IPS-18a (cell line): Measurements from ENCODE around the gene USP48.
"Not testable (repeated sequence)": the region's sequence is repeated elsewhere in the genome, so short reads cannot be mapped to it uniquely, and the experiment has no call there.

Experiments used
- H3K27ac ChIP-seq: one replicate; pipeline ENCODE4 v1.5.1; 2013; ENCODE audit warnings: low read length
- H3K27me3 ChIP-seq: one replicate; pipeline ENCODE4 v1.6.1; 2013; ENCODE audit warnings: mild to moderate bottlenecking, low read length; ENCODE audit not compliant: control insufficient read depth, insufficient read depth
- H3K36me3 ChIP-seq: one replicate; pipeline ENCODE4 v1.6.1; 2013; ENCODE audit warnings: low read depth, low read length; ENCODE audit not compliant: control insufficient read depth
- H3K4me1 ChIP-seq: one replicate; pipeline ENCODE4 v1.6.1; 2013; ENCODE audit warnings: low read depth, low read length; ENCODE audit not compliant: control insufficient read depth
- H3K4me3 ChIP-seq: one replicate; pipeline ENCODE4 v1.5.1; 2013; ENCODE audit warnings: low read length
- H3K9ac ChIP-seq: one replicate; pipeline ENCODE4 v1.6.1; 2013; ENCODE audit warnings: mild to moderate bottlenecking, low read length, moderate library complexity
- H3K9me3 ChIP-seq: one replicate; pipeline ENCODE4 v1.6.1; 2013; ENCODE audit warnings: low read depth, low read length; ENCODE audit not compliant: control insufficient read depth

Gene USP48

GRCh38 chr1:21681426-21681825, 101.5 kb downstream of the USP48 start:
- Histone ChIP-seq H3K9me3 (no peaks in the 10 kb centered on the region), H3K27ac (no peak overlapping the region), H3K4me3 (no peak overlapping the region), H3K9ac (no peak overlapping the region), H3K36me3 (peaks cover 20% of the 10 kb centered on the region), H3K27me3 (no peaks in the 10 kb centered on the region), H3K4me1 (no peaks in the 10 kb centered on the region)

- Histone ChIP-seq H3K27me3 (no peaks in the 10 kb centered on the region), H3K4me1 (no peaks in the 10 kb centered on the region), H3K36me3 (peaks cover 16% of the 10 kb centered on the region), H3K27ac (no peak overlapping the region), H3K9ac (no peak overlapping the region), H3K4me3 (no peak overlapping the region), H3K9me3 (no peaks in the 10 kb centered on the region)
These were observed 102.0 kb downstream of the USP48 start for GRCh38 chr1:21680918-21681317.

GRCh38 chr1:21680381-21680780, 102.6 kb downstream of the USP48 start:
- no peak overlapping the region for H3K4me3 ChIP-seq
- H3K4me1 ChIP-seq = no peaks in the 10 kb centered on the region
- no peaks in the 10 kb centered on the region for H3K27me3 ChIP-seq
- peaks cover 16% of the 10 kb centered on the region for H3K36me3 ChIP-seq
- no peak overlapping the region for H3K9ac ChIP-seq
- H3K9me3 ChIP-seq = no peaks in the 10 kb centered on the region
- no peak overlapping the region for H3K27ac ChIP-seq

GRCh38 chr1:21677168-21677567, 105.8 kb downstream of the USP48 start:
- Histone ChIP-seq H3K4me1 (no peaks in the 10 kb centered on the region), H3K9ac (no peak overlapping the region), H3K4me3 (no peak overlapping the region), H3K27ac (no peak overlapping the region), H3K9me3 (no peaks in the 10 kb centered on the region), H3K36me3 (peaks cover 12% of the 10 kb centered on the region), H3K27me3 (no peaks in the 10 kb centered on the region)

GRCh38 chr1:21674957-21675356, 108.0 kb downstream of the USP48 start:
- Histone ChIP-seq H3K4me3 (no peak overlapping the region), H3K27me3 (peaks cover 9% of the 10 kb centered on the region), H3K27ac (no peak overlapping the region), H3K9me3 (no peaks in the 10 kb centered on the region), H3K9ac (no peak overlapping the region), H3K36me3 (peaks cover 6% of the 10 kb centered on the region), H3K4me1 (peaks cover 8% of the 10 kb centered on the region)

- not testable (repeated sequence) for H3K9ac ChIP-seq, H3K27ac ChIP-seq, H3K4me3 ChIP-seq, H3K9me3 ChIP-seq, H3K36me3 ChIP-seq, H3K4me1 ChIP-seq
- peaks cover 17% of the 10 kb centered on the region for H3K27me3 ChIP-seq
These were observed 109.1 kb downstream of the USP48 start for GRCh38 chr1:21673853-21674252.

GRCh38 chr1:21673277-21673780, 109.6 kb downstream of the USP48 start:
- Histone ChIP-seq H3K27ac (no peak overlapping the region), H3K4me3 (no peak overlapping the region), H3K27me3 (peaks cover 22% of the 10 kb centered on the region), H3K9me3 (no peaks in the 10 kb centered on the region), H3K36me3 (peaks cover under 1% of the 10 kb centered on the region), H3K9ac (no peak overlapping the region), H3K4me1 (peaks cover 10% of the 10 kb centered on the region)

- H3K9ac ChIP-seq = no peak overlapping the region
- H3K4me3 ChIP-seq = no peak overlapping the region
- H3K4me1 ChIP-seq = peaks cover 10% of the 10 kb centered on the region
- no peaks in the 10 kb centered on the region for H3K9me3 ChIP-seq
- H3K27ac ChIP-seq = no peak overlapping the region
- peaks cover 28% of the 10 kb centered on the region for H3K27me3 ChIP-seq
- H3K36me3 ChIP-seq = no peaks in the 10 kb centered on the region
These were observed 110.3 kb downstream of the USP48 start for GRCh38 chr1:21672478-21673276.

GRCh38 chr1:21671915-21672314, 111.0 kb downstream of the USP48 start:
- no peaks in the 10 kb centered on the region for H3K9me3 ChIP-seq
- no peak overlapping the region for H3K9ac ChIP-seq
- peaks cover 10% of the 10 kb centered on the region for H3K4me1 ChIP-seq
- H3K27ac ChIP-seq = no peak overlapping the region
- H3K27me3 ChIP-seq = peaks cover 33% of the 10 kb centered on the region
- H3K4me3 ChIP-seq = no peak overlapping the region
- no peaks in the 10 kb centered on the region for H3K36me3 ChIP-seq

- H3K36me3 ChIP-seq = no peaks in the 10 kb centered on the region
- H3K9ac ChIP-seq = no peak overlapping the region
- H3K9me3 ChIP-seq = no peaks in the 10 kb centered on the region
- no peak overlapping the region for H3K27ac ChIP-seq
- no peak overlapping the region for H3K4me3 ChIP-seq
- peaks cover 10% of the 10 kb centered on the region for H3K4me1 ChIP-seq
- H3K27me3 ChIP-seq = peaks cover 33% of the 10 kb centered on the region
These were observed 111.7 kb downstream of the USP48 start for GRCh38 chr1:21670956-21671902.

GRCh38 chr1:21670059-21670881, 112.7 kb downstream of the USP48 start:
- no peak overlapping the region for H3K27ac ChIP-seq
- H3K36me3 ChIP-seq = no peaks in the 10 kb centered on the region
- peaks cover 33% of the 10 kb centered on the region for H3K27me3 ChIP-seq
- H3K4me3 ChIP-seq = peak overlapping the region; percentile 82
- peak overlapping the region; percentile 53 for H3K9ac ChIP-seq
- peaks cover 10% of the 10 kb centered on the region for H3K4me1 ChIP-seq
- no peaks in the 10 kb centered on the region for H3K9me3 ChIP-seq
